Measurements from ENCODE around the gene MRTO4.

DNA sequence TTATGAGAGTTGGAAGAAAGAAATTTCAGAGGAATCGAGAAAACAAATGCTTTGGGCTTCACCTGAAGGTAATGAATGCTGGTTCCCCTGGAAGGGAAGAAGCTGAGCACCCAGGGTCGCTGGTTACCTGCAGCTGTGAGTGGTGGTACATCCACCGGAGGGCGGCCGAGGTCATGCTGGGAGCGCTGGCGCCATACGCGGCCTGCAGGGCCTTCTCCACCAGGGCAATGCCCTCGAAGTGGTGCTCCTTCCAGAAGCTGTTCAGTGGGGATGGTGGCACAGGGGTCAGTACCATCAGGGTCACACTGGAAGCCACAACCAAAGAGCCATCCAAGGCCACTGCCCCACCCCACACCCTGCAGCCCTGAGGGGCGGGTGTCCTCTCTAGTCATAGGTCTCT is 16.8 kb downstream of the MRTO4 start:
- no peak for TF ChIP-seq EZH2 (IDR thresholded peaks at IDR 0.05; ENCODE audit: insufficient read depth, low read length)
- TF ChIP-seq, protein P1, sequence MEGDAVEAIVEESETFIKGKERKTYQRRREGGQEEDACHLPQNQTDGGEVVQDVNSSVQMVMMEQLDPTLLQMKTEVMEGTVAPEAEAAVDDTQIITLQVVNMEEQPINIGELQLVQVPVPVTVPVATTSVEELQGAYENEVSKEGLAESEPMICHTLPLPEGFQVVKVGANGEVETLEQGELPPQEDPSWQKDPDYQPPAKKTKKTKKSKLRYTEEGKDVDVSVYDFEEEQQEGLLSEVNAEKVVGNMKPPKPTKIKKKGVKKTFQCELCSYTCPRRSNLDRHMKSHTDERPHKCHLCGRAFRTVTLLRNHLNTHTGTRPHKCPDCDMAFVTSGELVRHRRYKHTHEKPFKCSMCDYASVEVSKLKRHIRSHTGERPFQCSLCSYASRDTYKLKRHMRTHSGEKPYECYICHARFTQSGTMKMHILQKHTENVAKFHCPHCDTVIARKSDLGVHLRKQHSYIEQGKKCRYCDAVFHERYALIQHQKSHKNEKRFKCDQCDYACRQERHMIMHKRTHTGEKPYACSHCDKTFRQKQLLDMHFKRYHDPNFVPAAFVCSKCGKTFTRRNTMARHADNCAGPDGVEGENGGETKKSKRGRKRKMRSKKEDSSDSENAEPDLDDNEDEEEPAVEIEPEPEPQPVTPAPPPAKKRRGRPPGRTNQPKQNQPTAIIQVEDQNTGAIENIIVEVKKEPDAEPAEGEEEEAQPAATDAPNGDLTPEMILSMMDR (IDR thresholded peaks at IDR 0.05; ENCODE audit: insufficient read depth, low read depth, low read length), result no peak
